Endothelial cell of umbilical vein (primary cell): ENCODE data around the gene INSRR. TPM values are rescaled to one million over a fixed set of nuclear protein-coding genes. Genes with fewer than 3 reads are reported as not detected.

Source experiments
- polyA plus RNA-seq, 4 experiments: library from polyadenylated mRNA; depleted of rRNA in 3 of 4; stranded (reverse) in 3 of 4; unstranded in 1 of 4; fragments of >200 nt; gene quantifications; 2 replicates each; pipeline versions ENCODE4 v1.2.1 to v1.2.3, GENCODE V29; 2011 to 2012; ENCODE audit warnings: missing spikeins in 1 of 4
- total RNA-seq: library from RNA; stranded (reverse); gene quantifications from 2 replicates; pipeline ENCODE4 v1.2.3, GENCODE V29; 2021

Gene INSRR
- total and polyA plus RNA-seq, 2 donors (not counting 3 experiments of a cell fraction or from before 2014, with no cell fraction given) = not detected

Other genes with a start within 250 kb of the INSRR start
- gene HAPLN2, start 239.7 kb downstream of the INSRR start, total RNA-seq = not detected in 2 replicates
- 0.14 TPM in 1 of 2 replicates, not detected in the other for gene HAPLN2, start 239.7 kb downstream of the INSRR start, polyA plus RNA-seq
- not detected in 2 replicates for gene BCAN, start 217.0 kb downstream of the INSRR start, total RNA-seq
- 0.14 and 0.15 TPM in 2 replicates for gene BCAN, start 217.0 kb downstream of the INSRR start, polyA plus RNA-seq
- 269 and 274 TPM in 2 replicates for gene NES, start 181.7 kb downstream of the INSRR start, total RNA-seq
- 15.5 and 19.4 TPM in 2 replicates for gene NES, start 181.7 kb downstream of the INSRR start, polyA plus RNA-seq
- gene CRABP2, start 153.5 kb downstream of the INSRR start, total RNA-seq = 1.0 and 2.6 TPM in 2 replicates
- gene CRABP2, start 153.5 kb downstream of the INSRR start, polyA plus RNA-seq = 0.21 and 0.32 TPM in 2 replicates
- gene METTL25B, start 130.6 kb downstream of the INSRR start, total RNA-seq = 12.8 and 15.5 TPM in 2 replicates
- 15.0 and 17.3 TPM in 2 replicates for gene METTL25B, start 130.6 kb downstream of the INSRR start, polyA plus RNA-seq
- gene ISG20L2, start 130.4 kb downstream of the INSRR start, total RNA-seq = 32.1 and 35.3 TPM in 2 replicates
- 32.0 and 33.2 TPM in 2 replicates for gene ISG20L2, start 130.4 kb downstream of the INSRR start, polyA plus RNA-seq
- 63.3 and 77.7 TPM in 2 replicates for gene MRPL24, start 118.0 kb downstream of the INSRR start, total RNA-seq
- 46.5 and 47.9 TPM in 2 replicates for gene MRPL24, start 118.0 kb downstream of the INSRR start, polyA plus RNA-seq
- 279 and 298 TPM in 2 replicates for gene HDGF, start 107.4 kb downstream of the INSRR start, total RNA-seq
- gene HDGF, start 107.4 kb downstream of the INSRR start, polyA plus RNA-seq = 94.7 and 95.1 TPM in 2 replicates
- gene PRCC, start 91.6 kb downstream of the INSRR start, total RNA-seq = 65.1 and 71.5 TPM in 2 replicates
- gene PRCC, start 91.6 kb downstream of the INSRR start, polyA plus RNA-seq = 76.9 and 77.4 TPM in 2 replicates
- 1.1 and 1.8 TPM in 2 replicates for gene SH2D2A, start 42.3 kb downstream of the INSRR start, total RNA-seq
- gene SH2D2A, start 42.3 kb downstream of the INSRR start, polyA plus RNA-seq = 0.41 and 0.92 TPM in 2 replicates
- gene NTRK1, start 1.7 kb upstream of the INSRR start, total RNA-seq = not detected in 2 replicates
- gene NTRK1, start 1.7 kb upstream of the INSRR start, polyA plus RNA-seq = 0.07 TPM in 1 of 2 replicates, not detected in the other
- 88.7 and 90.7 TPM in 2 replicates for gene PEAR1, start 34.6 kb upstream of the INSRR start, total RNA-seq
- gene PEAR1, start 34.6 kb upstream of the INSRR start, polyA plus RNA-seq = 101 and 106 TPM in 2 replicates
- gene LRRC71, start 61.5 kb upstream of the INSRR start, total RNA-seq = 0.66 and 1.2 TPM in 2 replicates
- gene LRRC71, start 61.5 kb upstream of the INSRR start, polyA plus RNA-seq = 0.33 and 0.35 TPM in 2 replicates
- gene ARHGEF11, start 186.6 kb upstream of the INSRR start, total RNA-seq = 27.2 and 28.0 TPM in 2 replicates
- 18.2 and 18.8 TPM in 2 replicates for gene ARHGEF11, start 186.6 kb upstream of the INSRR start, polyA plus RNA-seq
- gene ETV3L, start 240.7 kb upstream of the INSRR start, total RNA-seq = not detected in 2 replicates
- not detected in 2 replicates for gene ETV3L, start 240.7 kb upstream of the INSRR start, polyA plus RNA-seq